ENCODE measurements around the gene LLCFC1. TPM values are rescaled to one million over a fixed set of nuclear protein-coding genes. Genes with fewer than 3 reads are reported as not detected.

Gene LLCFC1
- total and polyA plus RNA-seq, 2 experiments from 2014 or later = not detected

GRCh38 chr7:142942746-142943145 lies 3.5 kb downstream of the LLCFC1 start (continued):
- TF ChIP-seq REST (IDR thresholded peaks at IDR 0.05; ENCODE audit: unreplicated experiment) = no peak
- TF ChIP-seq JUNB (IDR thresholded peaks at IDR 0.05; ENCODE audit: unreplicated experiment) = no peak
- no peak for TF ChIP-seq POLR2AphosphoS5 (IDR thresholded peaks at IDR 0.05; ENCODE audit: low read depth)
- TF ChIP-seq ZNF114 (CRISPR knock-in tag; IDR thresholded peaks at IDR 0.05) = no peak
- no peak for TF ChIP-seq CREB1 (CRISPR knock-in tag; IDR thresholded peaks at IDR 0.05; ENCODE audit: low read depth)

DNA sequence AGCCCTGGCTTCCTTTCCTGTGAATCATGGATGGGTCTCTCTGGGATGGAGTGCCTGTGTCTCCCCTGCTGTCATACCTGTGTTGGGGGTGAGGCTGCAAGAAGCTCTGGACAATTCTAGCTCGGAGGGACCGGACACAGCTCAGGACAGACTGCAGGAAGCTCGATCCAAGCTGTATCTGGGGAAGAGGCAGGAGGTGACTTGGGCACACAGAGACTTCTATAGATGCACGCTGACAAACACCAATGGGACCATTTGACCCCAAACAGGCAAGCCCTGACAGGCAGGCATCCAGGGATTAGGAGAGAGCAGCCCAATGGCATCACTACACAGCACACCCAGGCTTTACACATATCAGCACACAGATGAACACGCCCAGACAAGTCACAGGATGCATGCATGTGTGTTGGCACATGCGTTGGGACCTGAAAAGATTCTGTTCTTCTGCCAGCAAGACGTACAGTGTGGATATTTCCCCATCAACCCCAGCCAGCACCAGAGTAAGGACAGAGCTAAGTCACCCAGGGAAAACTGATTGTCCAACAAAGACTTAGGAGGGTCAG lies 4.5 kb downstream of the LLCFC1 start:
- DNase-seq (ENCODE audit: low spot score) (no peak), ATAC-seq (no peak)
- H3K4me2 ChIP-seq = no peak overlapping the region
- H3K36me3 Mint-ChIP-seq (ENCODE audit: low read depth) = no peaks in the 10 kb centered on the region
- no peaks in the 10 kb centered on the region for H4K20me1 ChIP-seq (replicated peaks; ENCODE audit: insufficient read depth)
- peaks cover 3% of the 10 kb centered on the region for H3K4me1 Mint-ChIP-seq
- no peaks in the 10 kb centered on the region for H3K9me3 Mint-ChIP-seq
- no peaks in the 10 kb centered on the region for H3F3A ChIP-seq (replicated peaks; ENCODE audit: low read depth)
- H3K27ac Mint-ChIP-seq = no peak overlapping the region; the same call in 1 of the 2 replicates
- H3K4me3 Mint-ChIP-seq = no peak overlapping the region
- no peak overlapping the region for H2AFZ ChIP-seq
- H3K4me1 ChIP-seq (ENCODE audit: insufficient read depth) = no peaks in the 10 kb centered on the region
- H3K27me3 ChIP-seq (ENCODE audit: insufficient read depth) = no peaks in the 10 kb centered on the region
- H3K36me3 ChIP-seq (ENCODE audit: insufficient read depth) = no peaks in the 10 kb centered on the region
- peaks cover 5% of the 10 kb centered on the region for H3K27me3 Mint-ChIP-seq (ENCODE audit: insufficient read depth, low read depth, poor library complexity)
- TF ChIP-seq ETS1 (IDR thresholded peaks at IDR 0.05) (no peak), EZH2 (IDR thresholded peaks at IDR 0.05; ENCODE audit: low read depth, unreplicated experiment) (no peak), CTCF (conservative IDR thresholded peaks at IDR 0.05; ENCODE audit: low read depth in 2 of 2) (no peak), ZNF114 (CRISPR knock-in tag; IDR thresholded peaks at IDR 0.05) (no peak), JUNB (IDR thresholded peaks at IDR 0.05; ENCODE audit: unreplicated experiment) (no peak), CREB1 (CRISPR knock-in tag; IDR thresholded peaks at IDR 0.05; ENCODE audit: low read depth) (no peak), STAT1 (IDR thresholded peaks at IDR 0.05; ENCODE audit: unreplicated experiment) (no peak), REST (IDR thresholded peaks at IDR 0.05; ENCODE audit: unreplicated experiment) (no peak), NANOG (IDR thresholded peaks at IDR 0.05; ENCODE audit: borderline replicate concordance) (no peak), ZNF331 (CRISPR knock-in tag; IDR thresholded peaks at IDR 0.05; ENCODE audit: low read depth) (no peak), POLR2AphosphoS5 (IDR thresholded peaks at IDR 0.05; ENCODE audit: low read depth) (no peak)
- H3K27ac ChIP-seq (ENCODE audit: low read depth) = no peak overlapping the region
- H3K4me3 ChIP-seq = no peak overlapping the region
- no peaks in the 10 kb centered on the region for H3K79me2 ChIP-seq (replicated peaks; ENCODE audit: insufficient read depth)
- H3K9me2 ChIP-seq (ENCODE audit: insufficient read depth) = 0 out of 2 replicates have a peak, but pooled peaks cover 7% of the 10 kb centered on the region

All from GM23338 (cell line).